Measurements from ENCODE around the gene IFNA2. TPM values are rescaled to one million over a fixed set of nuclear protein-coding genes. Genes with fewer than 3 reads are reported as not detected.
"Not testable (repeated sequence)": the region's sequence is repeated elsewhere in the genome, so short reads cannot be mapped to it uniquely, and the experiment has no call there.

IFNA2 gene
- total RNA-seq (not detected in 2 replicates), polyA plus RNA-seq (not detected in 2 replicates)

DNA sequence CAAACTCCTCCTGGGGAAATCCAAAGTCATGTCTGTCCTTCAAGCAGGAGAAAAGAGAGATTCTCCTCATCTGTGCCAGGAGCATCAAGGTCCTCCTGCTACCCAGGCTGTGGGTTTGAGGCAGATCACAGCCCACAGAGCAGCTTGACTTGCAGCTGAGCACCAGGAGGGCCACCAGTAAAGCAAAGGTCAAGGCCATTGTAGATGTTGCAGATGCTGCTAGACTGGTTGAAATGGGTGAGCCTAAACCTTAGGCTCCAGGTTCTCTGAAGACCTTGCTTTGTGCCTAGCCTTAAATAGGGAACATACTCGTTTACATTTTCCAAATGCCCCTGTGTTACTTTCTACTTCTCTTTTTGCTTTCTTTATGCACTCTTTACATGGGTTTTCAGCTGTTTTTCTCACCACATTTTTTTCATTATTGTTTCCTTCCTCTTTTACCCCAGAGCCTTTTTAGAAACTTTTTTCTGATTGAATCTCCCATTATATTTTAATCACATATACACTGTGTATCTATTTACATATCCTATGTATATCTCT lies at the start of gene IFNA2:
IFNA2 (minus strand) TSS at position 268 of the 540 bp plus-strand sequence; CDS start at position 199, 69 bp downstream.
- Histone ChIP-seq H3K4me2 (no peak within 1 kb of the TSS), H3K36me3 (replicated peaks; ENCODE audit: insufficient read depth, low read depth) (no peaks in the 10 kb centered on the region), H3K27me3 (peaks cover 12% of the 10 kb centered on the region), H4K20me1 (ENCODE audit: insufficient read depth, poor library complexity, severe bottlenecking) (no peaks in the 10 kb centered on the region), H3K4me3 (no peak within 1 kb of the TSS), H3K9me2 (replicated peaks; ENCODE audit: insufficient read depth) (no peaks in the 10 kb centered on the region), H3K9me3 (ENCODE audit: low read depth) (no peaks in the 10 kb centered on the region), H3K27ac (no peak within 1 kb of the TSS), H3K79me2 (no peaks in the 10 kb centered on the region), H2AFZ (no peak within 1 kb of the TSS), H3K4me1 (ENCODE audit: insufficient read depth) (no peaks in the 10 kb centered on the region)
- no peak for DNase-seq (ENCODE audit: low spot score)
- TF ChIP-seq, protein P1, sequence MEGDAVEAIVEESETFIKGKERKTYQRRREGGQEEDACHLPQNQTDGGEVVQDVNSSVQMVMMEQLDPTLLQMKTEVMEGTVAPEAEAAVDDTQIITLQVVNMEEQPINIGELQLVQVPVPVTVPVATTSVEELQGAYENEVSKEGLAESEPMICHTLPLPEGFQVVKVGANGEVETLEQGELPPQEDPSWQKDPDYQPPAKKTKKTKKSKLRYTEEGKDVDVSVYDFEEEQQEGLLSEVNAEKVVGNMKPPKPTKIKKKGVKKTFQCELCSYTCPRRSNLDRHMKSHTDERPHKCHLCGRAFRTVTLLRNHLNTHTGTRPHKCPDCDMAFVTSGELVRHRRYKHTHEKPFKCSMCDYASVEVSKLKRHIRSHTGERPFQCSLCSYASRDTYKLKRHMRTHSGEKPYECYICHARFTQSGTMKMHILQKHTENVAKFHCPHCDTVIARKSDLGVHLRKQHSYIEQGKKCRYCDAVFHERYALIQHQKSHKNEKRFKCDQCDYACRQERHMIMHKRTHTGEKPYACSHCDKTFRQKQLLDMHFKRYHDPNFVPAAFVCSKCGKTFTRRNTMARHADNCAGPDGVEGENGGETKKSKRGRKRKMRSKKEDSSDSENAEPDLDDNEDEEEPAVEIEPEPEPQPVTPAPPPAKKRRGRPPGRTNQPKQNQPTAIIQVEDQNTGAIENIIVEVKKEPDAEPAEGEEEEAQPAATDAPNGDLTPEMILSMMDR (IDR thresholded peaks at IDR 0.05; ENCODE audit: poor library complexity) = no peak
- no peak for TF ChIP-seq EZH2phosphoT487 (IDR thresholded peaks at IDR 0.05; ENCODE audit: low read depth, severe bottlenecking, unreplicated experiment)
- no peak for TF ChIP-seq EZH2 (IDR thresholded peaks at IDR 0.05; ENCODE audit: borderline replicate concordance)
- 70% methylated on average over 1 of the region's 1 CpG for WGBS (ENCODE audit: low lambda C conversion rate, missing lambda C conversion rate)

DNA sequence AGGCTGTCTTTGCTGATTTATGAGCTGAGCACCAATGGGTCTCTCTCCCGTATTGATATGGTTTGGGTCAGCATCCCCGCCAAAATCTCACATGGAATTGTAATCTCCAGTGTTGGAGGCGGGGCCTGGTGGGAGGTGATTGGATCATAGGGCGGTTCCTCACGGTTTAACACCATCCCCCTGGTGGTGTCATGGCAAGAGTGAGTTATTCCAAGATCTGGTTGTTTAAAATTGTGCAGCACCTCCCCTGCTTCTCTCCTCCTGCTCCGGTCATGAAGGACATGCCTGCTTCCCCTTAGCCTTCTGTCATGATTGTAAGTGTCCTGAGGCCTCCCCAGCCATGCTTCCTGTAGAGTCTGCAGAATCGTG lies 49.8 kb upstream of the IFNA2 start:
- H3K27ac ChIP-seq; H4K20me1 ChIP-seq (ENCODE audit: insufficient read depth, poor library complexity, severe bottlenecking); H3K4me3 ChIP-seq; H3K27me3 ChIP-seq; H3K4me1 ChIP-seq (ENCODE audit: insufficient read depth); H3K9me2 ChIP-seq (replicated peaks; ENCODE audit: insufficient read depth); DNase-seq (ENCODE audit: low spot score); H3K36me3 ChIP-seq (replicated peaks; ENCODE audit: insufficient read depth, low read depth); H3K9me3 ChIP-seq (ENCODE audit: low read depth); H3K4me2 ChIP-seq; H2AFZ ChIP-seq; H3K79me2 ChIP-seq: not testable (repeated sequence)
- WGBS (ENCODE audit: low lambda C conversion rate, missing lambda C conversion rate) = 91% methylated on average over 7 of the region's 7 CpGs

DNA sequence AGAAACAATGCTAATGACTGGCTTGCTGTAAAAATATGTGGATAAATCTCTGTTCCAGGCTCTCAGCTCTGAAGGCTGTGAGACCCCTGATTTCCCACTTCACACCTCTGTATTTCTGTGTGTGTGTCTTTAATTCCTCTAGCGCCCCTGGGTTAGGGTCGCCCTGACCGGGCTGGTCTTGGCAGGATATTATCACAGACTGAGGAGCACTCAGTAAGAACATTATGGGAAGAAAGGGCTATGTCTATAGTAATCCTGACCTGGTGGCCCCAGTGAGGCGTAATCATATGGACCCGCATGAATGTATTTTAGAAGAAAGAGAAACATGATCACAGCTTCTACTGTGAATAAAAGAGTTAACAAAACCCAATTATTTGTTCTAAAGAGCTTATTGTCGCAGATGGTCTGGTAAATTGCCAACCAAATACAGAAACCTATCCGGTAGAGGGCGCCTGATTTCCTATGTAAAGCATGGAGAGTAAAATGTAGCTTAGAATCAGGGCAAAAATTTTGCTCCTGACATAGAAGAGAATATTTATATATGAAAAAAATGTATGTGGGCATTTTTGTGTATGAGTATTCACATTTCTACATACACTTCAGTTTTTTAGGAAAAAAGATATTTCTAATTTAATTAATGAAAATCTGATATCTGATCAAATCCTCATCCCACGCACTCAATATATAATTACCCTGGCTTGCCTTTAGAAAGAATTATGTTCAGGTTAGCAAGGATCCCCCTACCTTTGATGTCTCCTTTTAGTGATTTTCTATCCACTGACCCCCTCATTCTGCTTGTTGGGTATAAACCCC lies 49.2 kb upstream of the IFNA2 start:
- no peaks in the 10 kb centered on the region for H3K9me2 ChIP-seq (replicated peaks; ENCODE audit: insufficient read depth)
- no peak overlapping the region for H3K27ac ChIP-seq
- H3K4me2 ChIP-seq = no peak overlapping the region
- H3K79me2 ChIP-seq = no peaks in the 10 kb centered on the region
- H3K4me3 ChIP-seq = no peak overlapping the region
- no peak overlapping the region for H2AFZ ChIP-seq
- no peaks in the 10 kb centered on the region for H3K4me1 ChIP-seq (ENCODE audit: insufficient read depth)
- peak; percentile 76 for DNase-seq (ENCODE audit: low spot score)
- no peak for TF ChIP-seq EZH2 (IDR thresholded peaks at IDR 0.05; ENCODE audit: borderline replicate concordance)
- TF ChIP-seq, protein P1 (IDR thresholded peaks at IDR 0.05; ENCODE audit: poor library complexity) = peak; percentile 55
- no peaks in the 10 kb centered on the region for H4K20me1 ChIP-seq (ENCODE audit: insufficient read depth, poor library complexity, severe bottlenecking)
- WGBS (ENCODE audit: low lambda C conversion rate, missing lambda C conversion rate) = 63% methylated on average over 9 of the region's 9 CpGs
- H3K9me3 ChIP-seq (ENCODE audit: low read depth) = no peaks in the 10 kb centered on the region
- H3K27me3 ChIP-seq = no peaks in the 10 kb centered on the region
- H3K36me3 ChIP-seq (replicated peaks; ENCODE audit: insufficient read depth, low read depth) = no peaks in the 10 kb centered on the region

DNA sequence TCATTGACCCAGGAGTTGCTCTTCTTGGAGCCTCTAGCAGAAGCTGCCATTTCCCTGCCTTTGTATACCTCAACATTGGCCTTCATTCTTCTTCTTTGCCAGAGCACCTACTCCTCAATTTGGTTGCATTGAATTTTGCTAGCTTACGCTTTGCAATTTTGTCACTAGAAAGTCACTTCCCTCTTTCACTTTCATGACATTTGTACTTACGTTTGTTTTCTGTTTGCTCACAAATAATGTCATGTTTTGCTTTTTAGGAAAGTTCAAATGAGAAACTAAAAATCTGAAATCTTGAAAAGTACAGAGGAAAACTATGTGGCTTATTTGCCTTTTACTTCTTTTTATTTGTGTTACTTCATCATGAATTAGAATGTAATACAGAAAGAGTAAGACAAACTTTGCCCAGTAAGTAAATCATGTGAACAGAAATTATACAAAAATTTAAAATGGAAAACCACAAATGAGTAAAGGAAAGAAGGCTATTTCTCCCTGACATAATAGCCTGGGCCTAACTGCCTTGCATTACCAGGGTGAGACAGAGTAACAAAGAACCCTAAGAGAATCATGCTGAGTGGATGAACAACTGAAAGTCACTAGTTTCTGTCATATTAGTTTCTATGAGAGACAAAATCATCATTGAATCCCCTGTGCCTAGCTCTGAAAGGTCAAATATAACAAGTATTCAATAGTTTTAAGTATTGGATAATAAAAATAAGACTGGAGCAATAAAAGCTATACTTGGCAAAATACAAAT lies 47.7 kb upstream of the IFNA2 start:
- Histone ChIP-seq H3K9me3 (ENCODE audit: low read depth) (no peaks in the 10 kb centered on the region), H3K27me3 (no peaks in the 10 kb centered on the region), H3K9me2 (replicated peaks; ENCODE audit: insufficient read depth) (no peaks in the 10 kb centered on the region), H4K20me1 (ENCODE audit: insufficient read depth, poor library complexity, severe bottlenecking) (no peaks in the 10 kb centered on the region), H3K36me3 (replicated peaks; ENCODE audit: insufficient read depth, low read depth) (no peaks in the 10 kb centered on the region), H3K79me2 (no peaks in the 10 kb centered on the region), H3K4me1 (ENCODE audit: insufficient read depth) (no peaks in the 10 kb centered on the region), H3K4me3 (no peak overlapping the region), H3K27ac (no peak overlapping the region), H2AFZ (no peak overlapping the region), H3K4me2 (no peak overlapping the region)
- DNase-seq (ENCODE audit: low spot score) = no peak
- TF ChIP-seq EZH2phosphoT487 (IDR thresholded peaks at IDR 0.05; ENCODE audit: low read depth, severe bottlenecking, unreplicated experiment) = no peak
- 95% methylated on average over 2 of the region's 2 CpGs for WGBS (ENCODE audit: low lambda C conversion rate, missing lambda C conversion rate)
